Neutrophil (primary cell): ENCODE measurements around the gene SKIDA1.
A peak's percentile ranks its signal among the peaks of the same experiment; 100 is the strongest.

ENCODE experiments used
- H3K27ac ChIP-seq: fragments of 200-600 bp; sonication (generic); 2 replicates; pipeline ENCODE4 v1.5.1; 2016; ENCODE audit warnings: mild to moderate bottlenecking, moderate library complexity
- H3K27me3 ChIP-seq: fragments of 200-600 bp; sonication (generic); 2 replicates; pipeline ENCODE4 v1.6.0; 2016; ENCODE audit warnings: mild to moderate bottlenecking
- H3K36me3 ChIP-seq: fragments of 200-600 bp; sonication (generic); 2 replicates; pipeline ENCODE4 v1.5.1; 2017
- H3K4me1 ChIP-seq, 2 experiments: fragments of 200-600 bp in 1 of 2; sonication (generic) in 1 of 2; 1 replicate in 1 of 2; 2 replicates in 1 of 2; pipeline versions ENCODE4 v1.5.1 to v1.6.1; 2013 to 2016; ENCODE audit warnings: low read depth in 1 of 2, low read length in 1 of 2, mild to moderate bottlenecking in 1 of 2, moderate library complexity in 1 of 2; ENCODE audit not compliant: control insufficient read depth in 1 of 2, insufficient read depth in 1 of 2
- H3K4me3 ChIP-seq, 2 experiments: fragments of 200-600 bp in 1 of 2; sonication (generic) in 1 of 2; 1 replicate in 1 of 2; 2 replicates in 1 of 2; pipeline ENCODE4 v1.5.1; 2013 to 2016; ENCODE audit warnings: low read depth in 1 of 2, low read length in 1 of 2, mild to moderate bottlenecking in 1 of 2, moderate library complexity in 1 of 2
- H3K9me3 ChIP-seq: fragments of 200-600 bp; sonication (generic); 2 replicates; pipeline ENCODE4 v1.5.1; 2016
- TF ChIP-seq, protein P1 (sequence below): fragments of 200-600 bp; sonication (generic); IDR thresholded peaks from 2 replicates; pipeline ENCODE4 v1.5.1; 2016; ENCODE audit warnings: antibody characterized with exemption

The SKIDA1 gene

DNA sequence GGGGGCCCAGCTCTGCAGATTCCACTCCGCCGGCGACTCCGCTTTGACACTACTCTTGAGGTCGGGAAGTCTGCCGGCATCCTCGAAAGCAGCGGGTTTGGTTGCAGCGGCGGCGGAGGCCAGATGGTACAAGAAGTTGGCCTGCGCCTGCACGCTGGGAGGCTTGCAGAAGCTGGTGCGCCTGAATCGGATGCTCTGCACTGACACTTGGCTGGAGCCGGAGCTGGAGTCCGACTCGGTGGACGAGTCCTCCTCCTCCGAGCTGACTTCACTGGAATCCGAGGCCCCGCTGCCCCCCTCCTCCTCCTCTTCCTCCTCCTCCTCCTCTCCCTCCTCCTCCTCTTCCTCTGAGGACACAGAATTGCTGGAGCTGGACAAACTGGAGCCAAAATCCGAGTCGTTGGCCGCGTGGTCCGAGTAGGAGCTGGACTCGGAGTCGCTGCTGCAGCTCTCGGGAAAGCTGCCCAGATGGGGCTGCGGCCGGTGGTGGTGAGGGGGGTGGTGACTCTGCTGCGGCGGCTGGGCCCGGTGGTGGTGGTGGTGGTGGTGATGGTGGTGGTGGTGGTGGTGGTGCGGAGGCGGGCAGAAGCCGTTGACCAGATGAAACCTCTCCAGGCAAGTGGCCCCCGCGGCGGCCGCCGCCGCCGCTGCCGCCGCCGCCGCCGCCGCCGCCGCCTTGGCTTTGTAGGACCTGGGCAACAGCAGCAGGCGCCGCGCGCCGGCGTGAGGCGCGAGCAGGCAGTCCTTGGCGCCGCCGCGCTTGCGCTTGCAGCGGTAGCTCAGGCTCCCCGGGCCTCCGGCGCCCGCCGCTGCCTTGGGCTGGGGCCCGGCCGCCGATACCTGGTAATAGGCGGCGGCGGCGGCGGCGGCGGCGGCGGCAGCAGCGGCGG, 9.0 kb downstream of the SKIDA1 start:
- Histone ChIP-seq H3K4me1 (peaks cover 40 to 44% of the 10 kb centered on the region in 2 experiments), H3K9me3 (no peaks in the 10 kb centered on the region), H3K4me3 (peak overlapping the region; percentile 44 to 59), H3K36me3 (no peaks in the 10 kb centered on the region), H3K27me3 (peaks cover 100% of the 10 kb centered on the region), H3K27ac (no peak overlapping the region)
- TF ChIP-seq, protein P1, sequence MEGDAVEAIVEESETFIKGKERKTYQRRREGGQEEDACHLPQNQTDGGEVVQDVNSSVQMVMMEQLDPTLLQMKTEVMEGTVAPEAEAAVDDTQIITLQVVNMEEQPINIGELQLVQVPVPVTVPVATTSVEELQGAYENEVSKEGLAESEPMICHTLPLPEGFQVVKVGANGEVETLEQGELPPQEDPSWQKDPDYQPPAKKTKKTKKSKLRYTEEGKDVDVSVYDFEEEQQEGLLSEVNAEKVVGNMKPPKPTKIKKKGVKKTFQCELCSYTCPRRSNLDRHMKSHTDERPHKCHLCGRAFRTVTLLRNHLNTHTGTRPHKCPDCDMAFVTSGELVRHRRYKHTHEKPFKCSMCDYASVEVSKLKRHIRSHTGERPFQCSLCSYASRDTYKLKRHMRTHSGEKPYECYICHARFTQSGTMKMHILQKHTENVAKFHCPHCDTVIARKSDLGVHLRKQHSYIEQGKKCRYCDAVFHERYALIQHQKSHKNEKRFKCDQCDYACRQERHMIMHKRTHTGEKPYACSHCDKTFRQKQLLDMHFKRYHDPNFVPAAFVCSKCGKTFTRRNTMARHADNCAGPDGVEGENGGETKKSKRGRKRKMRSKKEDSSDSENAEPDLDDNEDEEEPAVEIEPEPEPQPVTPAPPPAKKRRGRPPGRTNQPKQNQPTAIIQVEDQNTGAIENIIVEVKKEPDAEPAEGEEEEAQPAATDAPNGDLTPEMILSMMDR: no peak

DNA sequence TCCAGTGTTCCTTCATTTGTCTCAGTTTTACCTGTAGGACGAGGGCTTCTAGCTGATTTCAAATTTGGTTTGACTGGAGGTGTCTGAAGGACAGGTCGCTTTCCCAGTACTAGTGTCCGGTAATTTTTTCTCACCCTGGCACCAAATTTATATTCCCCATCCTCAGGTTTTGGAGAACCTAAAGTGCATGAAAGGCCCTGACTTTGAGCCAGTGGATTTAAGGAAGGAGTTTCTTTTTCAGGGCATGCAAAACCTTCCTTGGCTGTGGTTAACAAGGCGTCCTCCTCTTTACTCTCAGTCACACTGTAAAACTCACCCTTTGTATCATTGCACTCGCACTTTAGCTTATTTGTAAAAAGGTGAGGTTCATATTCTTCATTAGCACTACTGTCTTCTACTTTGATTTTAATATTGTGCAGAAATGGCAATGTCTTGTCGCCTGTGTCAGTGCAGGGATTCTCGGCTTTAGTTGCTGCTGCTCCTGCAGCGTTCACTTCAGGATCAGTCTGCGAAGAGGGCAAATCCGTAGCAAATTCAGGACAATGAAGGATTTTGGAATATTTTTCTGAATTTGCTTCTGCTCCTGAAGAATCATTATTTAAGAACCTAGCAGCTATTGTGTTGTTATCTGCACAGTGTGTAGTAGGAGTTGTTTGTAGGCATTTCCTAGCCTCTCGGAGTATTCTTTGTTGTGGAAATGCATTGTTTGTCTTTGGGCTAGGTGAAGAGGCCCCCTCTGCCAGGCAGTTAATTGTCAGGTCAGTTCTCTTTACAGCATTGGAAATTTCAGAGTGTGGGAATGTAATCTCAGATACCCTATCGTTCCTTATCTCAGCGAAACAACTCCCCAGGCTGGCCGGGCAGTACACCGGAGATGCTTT, 9.9 kb downstream of the SKIDA1 start:
- Histone ChIP-seq H3K4me3 (peak overlapping the region in 1 of 2 experiments; percentile 53), H3K27ac (no peak overlapping the region), H3K36me3 (no peaks in the 10 kb centered on the region), H3K27me3 (peaks cover 100% of the 10 kb centered on the region), H3K4me1 (peaks cover 43 to 46% of the 10 kb centered on the region in 2 experiments), H3K9me3 (no peaks in the 10 kb centered on the region)
- TF ChIP-seq, protein P1: no peak

DNA sequence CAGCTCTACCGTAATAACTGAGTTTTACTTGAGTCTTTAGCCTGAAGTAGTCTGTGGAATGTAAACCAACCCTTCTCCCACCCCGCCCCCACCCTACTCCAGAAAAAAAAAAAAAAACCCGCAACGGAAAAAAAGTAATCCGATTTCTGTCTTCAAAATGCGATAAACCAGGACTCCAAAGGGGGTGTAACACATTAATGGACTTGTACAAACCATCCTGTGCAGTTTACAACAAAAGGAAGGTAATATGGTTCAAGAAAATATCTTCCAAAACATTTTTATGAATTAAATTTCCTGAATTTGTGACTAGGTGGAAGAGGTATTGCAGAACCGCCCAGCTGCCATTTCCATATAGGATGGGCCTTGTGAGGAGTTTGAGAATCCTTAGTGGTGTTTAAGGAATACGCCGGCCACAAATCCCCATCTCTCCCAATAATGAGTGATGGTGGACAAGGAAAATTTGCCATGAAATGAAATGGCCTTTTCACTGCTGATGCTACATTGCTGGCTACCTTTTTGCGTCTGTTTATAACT, 10.6 kb downstream of the SKIDA1 start:
- H3K27ac ChIP-seq: no peak overlapping the region
- no peaks in the 10 kb centered on the region for H3K9me3 ChIP-seq
- H3K27me3 ChIP-seq: peaks cover 100% of the 10 kb centered on the region
- TF ChIP-seq, protein P1: no peak
- H3K4me3 ChIP-seq: no peak overlapping the region
- no peaks in the 10 kb centered on the region for H3K36me3 ChIP-seq
- peaks cover 43 to 48% of the 10 kb centered on the region in 2 experiments for H3K4me1 ChIP-seq

DNA sequence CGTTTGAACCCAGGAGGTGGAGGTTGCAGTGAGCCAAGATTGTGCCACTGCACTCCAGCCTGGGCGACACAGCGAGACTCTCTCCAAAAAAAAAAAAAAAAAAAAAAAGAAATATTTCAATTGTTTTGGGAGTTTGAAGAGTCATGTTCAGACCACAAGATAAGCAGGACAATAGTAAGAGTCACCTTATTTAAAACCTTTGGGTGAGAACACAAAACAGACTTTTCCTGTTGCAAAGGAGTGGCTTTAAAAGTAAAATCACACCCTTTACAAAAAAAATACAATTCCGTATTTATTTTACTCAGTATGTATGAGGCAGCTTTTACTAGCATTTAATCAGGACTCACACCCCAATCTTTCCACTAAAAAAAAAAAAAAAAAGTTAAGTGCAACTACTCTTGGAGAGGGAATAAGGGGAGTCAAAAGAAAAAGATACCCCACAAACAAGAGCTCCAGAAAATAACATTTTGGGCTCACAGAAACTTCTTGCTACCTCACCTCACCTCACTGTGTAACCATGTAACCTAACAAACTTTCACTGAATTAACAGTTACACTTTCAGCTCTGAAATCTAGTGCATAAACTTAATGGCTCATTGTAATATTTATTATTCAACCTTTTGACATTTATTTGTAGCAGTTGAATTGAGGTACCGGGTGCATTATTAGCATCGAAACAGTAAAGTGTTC, 11.2 kb downstream of the SKIDA1 start:
- TF ChIP-seq, protein P1: no peak
- Histone ChIP-seq H3K27me3 (peaks cover 100% of the 10 kb centered on the region), H3K9me3 (no peaks in the 10 kb centered on the region), H3K27ac (no peak overlapping the region), H3K36me3 (no peaks in the 10 kb centered on the region), H3K4me3 (no peak overlapping the region), H3K4me1 (peaks cover 37 to 42% of the 10 kb centered on the region in 2 experiments)

DNA sequence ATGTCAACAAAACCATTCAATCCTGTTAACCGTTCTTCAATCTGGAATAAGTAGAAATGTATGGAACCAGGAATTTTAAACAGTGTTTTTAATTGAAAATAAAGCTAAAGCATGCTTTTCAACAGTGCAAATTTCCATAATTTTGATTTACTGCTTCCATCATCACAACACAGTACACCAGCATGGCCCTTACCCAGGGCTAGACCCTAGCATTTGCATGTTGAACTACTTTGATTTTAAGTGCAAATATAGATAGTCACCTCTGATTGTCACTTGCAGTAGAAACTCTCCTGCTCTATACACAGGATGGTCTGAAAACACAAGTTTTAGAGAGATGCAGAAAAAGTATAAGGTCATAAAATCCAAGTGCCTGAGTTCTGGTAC, 12.1 kb downstream of the SKIDA1 start:
- Histone ChIP-seq H3K4me1 (peaks cover 28 to 33% of the 10 kb centered on the region in 2 experiments), H3K27me3 (peaks cover 95% of the 10 kb centered on the region)

More for the DNA sequence above, 12.1 kb downstream of the SKIDA1 start:
- Histone ChIP-seq H3K36me3 (no peaks in the 10 kb centered on the region), H3K27ac (no peak overlapping the region), H3K4me3 (no peak overlapping the region), H3K9me3 (no peaks in the 10 kb centered on the region)
- TF ChIP-seq, protein P1: no peak
